ENCODE measurements around the gene MAGI3. TPM values are rescaled to one million over a fixed set of nuclear protein-coding genes. Genes with fewer than 3 reads are reported as not detected.
"Not testable (repeated sequence)": the region's sequence is repeated elsewhere in the genome, so short reads cannot be mapped to it uniquely, and the experiment has no call there.

Gene MAGI3
- total RNA-seq, 1 experiment from 2014 or later, result 7.2 TPM

DNA sequence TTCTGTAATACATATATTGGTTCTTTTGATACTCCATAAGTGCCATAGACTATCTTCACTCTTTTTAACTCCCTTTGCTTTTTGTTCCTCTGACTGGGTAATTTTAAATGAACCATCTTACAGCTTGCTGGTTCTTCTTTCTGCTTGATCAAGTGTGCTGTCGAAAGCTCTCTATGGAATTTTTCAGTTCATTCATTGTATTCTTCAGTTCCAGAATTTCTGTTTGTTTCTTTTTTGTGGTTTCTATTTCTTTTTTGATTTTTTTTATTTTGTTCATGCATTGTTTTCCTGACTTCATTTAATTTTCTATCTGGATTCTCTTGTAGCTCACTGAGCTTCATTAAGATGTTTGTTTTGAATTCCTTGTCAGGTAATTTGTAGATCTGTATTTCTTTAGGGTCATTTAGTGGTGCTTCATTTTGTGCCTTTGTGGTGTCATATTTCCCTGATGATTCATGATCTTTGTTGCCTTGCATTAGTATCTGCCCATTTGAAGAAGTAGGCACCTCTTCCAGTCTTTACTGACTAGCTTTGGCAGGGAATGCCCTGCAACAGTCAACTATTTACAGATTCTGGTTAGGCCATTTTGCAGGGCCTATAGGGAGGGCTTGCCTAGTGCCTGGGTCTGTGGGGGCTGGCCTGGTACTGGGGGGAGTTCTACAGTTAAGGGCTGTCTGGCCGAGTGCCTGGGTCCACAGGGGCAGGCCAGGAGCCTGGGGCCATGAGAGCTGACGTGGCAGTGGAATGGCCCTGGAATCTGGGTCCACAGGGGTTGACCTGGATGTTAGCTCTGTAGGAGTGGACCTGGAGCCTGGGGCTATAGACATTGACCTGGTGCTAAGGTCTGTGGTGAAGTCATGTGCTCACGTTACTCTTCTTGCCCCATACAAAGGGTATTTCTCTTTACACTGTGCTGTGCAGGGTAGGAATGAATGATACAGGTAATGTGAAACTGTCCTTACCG, 89.7 kb downstream of the MAGI3 start:
- Histone ChIP-seq H3K4me3 (ENCODE audit: low read length) (no peak overlapping the region), H2AFZ (ENCODE audit: low read length) (no peak overlapping the region), H3K4me2 (ENCODE audit: low read length) (no peak overlapping the region), H3K4me1 (ENCODE audit: insufficient read depth, low read length) (no peaks in the 10 kb centered on the region), H3K9ac (ENCODE audit: low read length) (no peak overlapping the region), H3K9me3 (ENCODE audit: low read length) (peaks cover 5% of the 10 kb centered on the region; the same call in 1 of the 2 replicates), H3K27me3 (ENCODE audit: low read length) (no peaks in the 10 kb centered on the region), H3K79me2 (ENCODE audit: low read length) (no peaks in the 10 kb centered on the region), H3K27ac (ENCODE audit: low read length) (no peak overlapping the region), H3F3A (ENCODE audit: low read length, unreplicated experiment) (no peaks in the 10 kb centered on the region), H4K20me1 (ENCODE audit: low read length) (no peaks in the 10 kb centered on the region), H3K9me2 (replicated peaks; ENCODE audit: low read length) (no peaks in the 10 kb centered on the region), H3K36me3 (ENCODE audit: low read depth, low read length) (peaks cover 3% of the 10 kb centered on the region; the same call in 1 of the 2 replicates)
- peak; percentile 20 for DNase-seq
- ChIA-PET CTCF (no interaction called here), POLR2A (ENCODE audit: unreplicated experiment) (no interaction called here)
- no peak for TF ChIP-seq EZH2 (IDR thresholded peaks at IDR 0.05; ENCODE audit: low read length, unreplicated experiment)
- no peak for TF ChIP-seq EZH2phosphoT487 (IDR thresholded peaks at IDR 0.05; ENCODE audit: borderline replicate concordance, low read length)
- TF ChIP-seq CTCF (conservative IDR thresholded peaks at IDR 0.05; ENCODE audit: low read depth, low read length), result no peak
- BruUV-seq (replicated peaks), result no TSS peak
- intact Hi-C loops (cut with micrococcal nuclease), result no loop called here
- ATAC-seq, result no peak

- H3K36me3 ChIP-seq (ENCODE audit: low read depth, low read length); DNase-seq; H2AFZ ChIP-seq (ENCODE audit: low read length); intact Hi-C loops (cut with micrococcal nuclease); BruUV-seq (replicated peaks); H4K20me1 ChIP-seq (ENCODE audit: low read length); H3K4me1 ChIP-seq (ENCODE audit: insufficient read depth, low read length); H3K9me2 ChIP-seq (replicated peaks; ENCODE audit: low read length); H3K27ac ChIP-seq (ENCODE audit: low read length); ATAC-seq; H3F3A ChIP-seq (ENCODE audit: low read length, unreplicated experiment); CTCF ChIA-PET; H3K27me3 ChIP-seq (ENCODE audit: low read length); H3K9ac ChIP-seq (ENCODE audit: low read length); H3K9me3 ChIP-seq (ENCODE audit: low read length); H3K4me2 ChIP-seq (ENCODE audit: low read length); H3K4me3 ChIP-seq (ENCODE audit: low read length); POLR2A ChIA-PET (ENCODE audit: unreplicated experiment); H3K79me2 ChIP-seq (ENCODE audit: low read length): not testable (repeated sequence)
Observed at GRCh38 chr1:113485131-113485530, 94.8 kb downstream of the MAGI3 start.

DNA sequence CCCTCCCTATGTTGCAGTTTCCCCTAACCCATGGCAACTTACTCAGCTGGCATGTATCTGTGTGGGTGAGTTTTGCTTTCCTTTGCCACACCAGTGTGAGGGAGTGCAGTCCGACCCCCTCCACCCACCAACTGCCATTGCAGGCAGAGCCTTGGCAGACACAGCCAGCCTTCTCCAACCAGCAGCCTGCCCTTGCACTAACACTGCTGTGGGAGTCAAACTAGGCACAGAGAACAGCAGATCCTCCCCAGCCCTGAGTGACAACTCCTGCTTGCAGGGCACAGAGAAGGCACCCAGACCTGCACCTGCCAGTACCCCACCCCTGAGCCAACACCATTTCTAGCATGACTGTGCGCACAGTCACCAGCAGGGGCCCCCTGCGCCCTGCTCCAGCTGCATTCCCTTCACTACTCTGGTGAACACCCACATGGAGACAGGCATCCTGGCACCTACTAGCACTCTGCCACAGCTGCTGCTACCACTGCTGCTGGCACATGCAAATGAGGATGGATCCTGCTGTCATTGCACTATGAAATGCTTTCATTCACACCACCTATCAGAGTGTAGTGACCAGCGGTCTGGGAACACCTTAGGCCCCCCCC, 98.4 kb downstream of the MAGI3 start:
- H3K27me3 ChIP-seq (ENCODE audit: low read length), result no peaks in the 10 kb centered on the region
- no TSS peak for BruUV-seq (replicated peaks)
- no peaks in the 10 kb centered on the region; the same call in 1 of the 2 replicates for H3K9me3 ChIP-seq (ENCODE audit: low read length)
- no peaks in the 10 kb centered on the region for H3K36me3 ChIP-seq (ENCODE audit: low read depth, low read length)
- H3K9me2 ChIP-seq (replicated peaks; ENCODE audit: low read length), result no peaks in the 10 kb centered on the region
- ChIA-PET POLR2A (ENCODE audit: unreplicated experiment) (no interaction called here), CTCF (no interaction called here)
- H2AFZ ChIP-seq (ENCODE audit: low read length), result no peak overlapping the region
- no peak overlapping the region for H3K27ac ChIP-seq (ENCODE audit: low read length)
- H4K20me1 ChIP-seq (ENCODE audit: low read length), result no peaks in the 10 kb centered on the region
- H3K79me2 ChIP-seq (ENCODE audit: low read length), result no peaks in the 10 kb centered on the region
- H3K4me3 ChIP-seq (ENCODE audit: low read length), result no peak overlapping the region
- intact Hi-C loops (cut with micrococcal nuclease), result no loop called here
- TF ChIP-seq EZH2phosphoT487 (IDR thresholded peaks at IDR 0.05; ENCODE audit: borderline replicate concordance, low read length), result no peak
- peak; percentile 48 for TF ChIP-seq CTCF (conservative IDR thresholded peaks at IDR 0.05; ENCODE audit: low read depth, low read length)
- ATAC-seq, result peak; percentile 53; the same call in 1 of the 2 replicates
- H3K4me2 ChIP-seq (ENCODE audit: low read length), result no peak overlapping the region
- H3K9ac ChIP-seq (ENCODE audit: low read length), result no peak overlapping the region
- DNase-seq, result peak; percentile 19
- H3K4me1 ChIP-seq (ENCODE audit: insufficient read depth, low read length), result no peaks in the 10 kb centered on the region
- H3F3A ChIP-seq (ENCODE audit: low read length, unreplicated experiment), result no peaks in the 10 kb centered on the region

Measured in PC-3 (cell line).